Psoas muscle (tissue), 8 donors: ENCODE results near the gene MROH2B. TPM values are rescaled to one million over a fixed set of nuclear protein-coding genes. Genes with fewer than 3 reads are reported as not detected.

Experiments
- ATAC-seq, 4 donors: fragments of 200-7000 bp; cut with Tn5 transposase; one replicate each; pipeline ENCODE4 v1.9.1; 2020; ENCODE audit warnings: moderate library complexity in 3 of 4, mild to moderate bottlenecking in 2 of 4
- DNase-seq, 2 donors: peaks; one replicate each; pipeline ENCODE4 v3.0.0-alpha.2; 2020
- H3K27ac ChIP-seq: fragments of 200-600 bp; one replicate; pipeline ENCODE4 v1.8.0; 2022
- H3K27me3 ChIP-seq, 3 donors: fragments of 200-600 bp in 1 of 3; one replicate each; pipeline versions ENCODE4 v1.6.1 to v1.8.0; 2013 to 2022; ENCODE audit warnings: low read length in 2 of 3, mild to moderate bottlenecking in 2 of 3, moderate library complexity in 1 of 3; ENCODE audit not compliant: insufficient read depth in 3 of 3
- H3K36me3 ChIP-seq, 2 donors: fragments of 200-600 bp in 1 of 2; one replicate each; pipeline versions ENCODE4 v1.6.1 to v1.8.0; 2013 to 2022; ENCODE audit warnings: low read depth in 1 of 2, mild to moderate bottlenecking in 1 of 2, moderate library complexity in 1 of 2; ENCODE audit not compliant: insufficient read depth in 1 of 2
- H3K4me1 ChIP-seq: fragments of 200-600 bp; one replicate; pipeline ENCODE4 v1.8.0; 2022
- H3K4me3 ChIP-seq: fragments of 200-600 bp; one replicate; pipeline ENCODE4 v1.8.0; 2022; ENCODE audit warnings: mild to moderate bottlenecking
- H3K9me3 ChIP-seq: fragments of 200-600 bp; one replicate; pipeline ENCODE4 v1.8.0; 2022
- CTCF ChIP-seq: fragments of 200-600 bp; IDR thresholded peaks from one replicate; pipeline ENCODE4 v1.8.0; 2022; ENCODE audit warnings: antibody characterized with exemption
- WGBS, 3 donors: extraction: QIAGEN DNeasy Blood & Tissue Kit; methylation state at CpG; one replicate each; pipeline versions ENCODE4 v1.1.6 to v1.1.7; 2013; 5-methylcytosine and 5-hydroxymethylcytosine counted together
- intact Hi-C, 2 donors: fragments of 100-400 bp; cut with DNase I; formaldehyde crosslinking; loops; one replicate each; pipeline versions ENCODE4 v1.11.0 to v1.14.2; 2022
- polyA plus RNA-seq, 3 donors: library from polyadenylated mRNA; stranded (reverse); fragments of 200-250 nt; gene quantifications; one replicate each; pipeline ENCODE4 v1.2.3, GENCODE V29; 2013
- total RNA-seq, 4 donors: library from RNA; stranded (reverse); fragmentation: NEBNext Ultra II Directional in 2 of 4; extraction: Animal tissue kit (Norgen Biotek cat#: 25700) in 2 of 4; gene quantifications; one replicate each; pipeline versions ENCODE4 v1.2.1 to v1.2.4, GENCODE V29; 2021 to 2023
- donor health status: healthy with polysubstance abuse.
- donor health status: DM: no; HTN: no; CAD: no; lungs with moderate emphysema.
- donor health status: Bipolar disorder and iron deficiency.
- donor health status: healthy.
- donor health status: DM: yes; HTN: yes; CAD: no.
- donor health status: DM: no; HTN: no; CAD: no.
- donor health status: DM: no; HTN: no; CAD: no.
- donor health status: DM: yes; HTN: yes; CAD: no.

Gene MROH2B
- total and polyA plus RNA-seq, 7 donors, result not detected

DNA sequence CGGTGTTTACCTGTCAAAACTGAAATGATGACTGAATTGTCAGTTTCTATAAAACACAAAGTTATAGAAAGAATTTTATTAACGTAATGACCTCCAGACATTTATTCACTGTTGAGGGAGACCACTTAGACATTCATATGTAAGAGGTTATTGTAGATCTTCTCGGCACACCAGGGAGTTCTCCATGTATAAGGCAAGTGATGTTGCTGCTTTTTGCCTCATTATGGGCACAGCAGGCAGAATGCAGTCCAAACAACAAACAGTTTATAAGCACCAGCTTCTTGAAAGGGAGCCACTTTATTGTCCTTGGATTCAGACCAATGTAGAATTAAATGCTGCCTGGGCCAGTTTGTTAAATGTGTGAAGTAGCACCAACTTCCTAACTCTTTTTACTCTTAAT lies 95.1 kb downstream of the MROH2B start:
- intact Hi-C loops, result no loop called here

GRCh38 chr5:40973364-40974004 lies 97.7 kb downstream of the MROH2B start:
- no peak for TF ChIP-seq CTCF
- intact Hi-C loops, result no loop called here
- H3K27ac ChIP-seq, result no peak overlapping the region

More for the DNA sequence above, 95.1 kb downstream of the MROH2B start:
- no peak for TF ChIP-seq CTCF
- WGBS, 3 donors, result 65 to 78% (median 77%) methylated on average over 3 of the region's 3 CpGs
- DNase-seq (no peak), ATAC-seq (no peak)
- Histone ChIP-seq H3K9me3 (no peaks in the 10 kb centered on the region), H3K4me3 (no peak overlapping the region), H3K36me3 (no peaks in the 10 kb centered on the region), H3K27ac (no peak overlapping the region), H3K27me3 (no peaks in the 10 kb centered on the region), H3K4me1 (no peaks in the 10 kb centered on the region)

GRCh38 chr5:40972434-40972833 lies 98.7 kb downstream of the MROH2B start:
- Histone ChIP-seq H3K4me3 (no peak overlapping the region), H3K4me1 (no peaks in the 10 kb centered on the region), H3K27ac (no peak overlapping the region), H3K36me3 (no peaks in the 10 kb centered on the region), H3K9me3 (no peaks in the 10 kb centered on the region), H3K27me3 (no peaks in the 10 kb centered on the region)
- intact Hi-C loops, result no loop called here
- no peak for DNase-seq
- ATAC-seq, result no peak
- WGBS, 3 donors, result 87 to 94% (median 88%) methylated on average over 2 of the region's 2 CpGs
- TF ChIP-seq CTCF, result no peak

More at GRCh38 chr5:40973364-40974004, 97.7 kb downstream of the MROH2B start:
- H3K36me3 ChIP-seq, result no peaks in the 10 kb centered on the region
- no peaks in the 10 kb centered on the region for H3K27me3 ChIP-seq
- H3K4me1 ChIP-seq, result no peaks in the 10 kb centered on the region
- no peaks in the 10 kb centered on the region for H3K9me3 ChIP-seq
- no peak overlapping the region for H3K4me3 ChIP-seq
- ATAC-seq (no peak), DNase-seq (no peak)
- WGBS, 3 donors, result 72 to 77% (median 73%) methylated on average over 3 of the region's 3 CpGs

DNA sequence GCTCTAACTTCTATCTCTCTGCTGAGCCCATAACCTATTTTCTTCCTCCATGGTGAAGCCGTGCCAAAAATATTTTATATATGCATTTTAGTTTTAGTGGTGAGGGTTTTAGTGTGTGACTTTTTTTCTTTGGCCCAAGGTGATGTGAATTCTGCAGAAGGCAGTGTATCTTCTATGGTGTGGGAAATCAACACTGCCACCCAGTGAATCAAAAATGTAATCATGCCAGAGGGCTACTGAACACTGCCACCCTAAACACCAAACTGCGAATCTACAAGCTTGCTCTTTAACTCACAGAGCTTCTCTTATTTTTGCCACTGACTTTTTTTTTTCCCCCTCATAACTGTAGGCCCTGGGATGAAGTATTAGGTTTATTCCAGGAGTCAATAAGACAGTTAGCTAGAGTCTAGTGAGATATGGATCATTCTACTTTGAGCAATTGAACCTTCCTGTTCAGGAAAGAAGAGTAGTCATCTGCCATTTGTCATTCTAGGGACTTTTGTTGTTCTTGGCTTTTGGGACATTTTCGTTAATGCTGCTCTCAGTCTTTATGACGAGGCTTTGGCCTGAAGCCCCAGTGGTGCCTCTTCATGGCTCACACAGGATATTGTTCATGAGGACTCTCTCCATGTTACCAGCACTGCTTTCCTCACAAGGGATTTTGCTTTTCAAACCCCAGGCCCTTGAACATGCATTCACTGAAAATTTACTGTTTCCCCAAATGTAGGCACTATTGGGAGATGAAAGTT lies 108.8 kb downstream of the MROH2B start:
- H3K36me3 ChIP-seq, result no peaks in the 10 kb centered on the region
- H3K4me3 ChIP-seq, result no peak overlapping the region
- no peak overlapping the region for H3K27ac ChIP-seq
- DNase-seq (no peak), ATAC-seq (no peak)
- intact Hi-C loops, result no loop called here
- no peaks in the 10 kb centered on the region for H3K27me3 ChIP-seq
- WGBS, 3 donors, result 75 to 80% (median 78%) methylated on average over 4 of the region's 4 CpGs
- no peaks in the 10 kb centered on the region for H3K9me3 ChIP-seq
- TF ChIP-seq CTCF, result no peak
- H3K4me1 ChIP-seq, result no peaks in the 10 kb centered on the region
